ELR (cell line): ENCODE measurements around the gene COX19.
"Not testable (repeated sequence)": the region's sequence is repeated elsewhere in the genome, so short reads cannot be mapped to it uniquely, and the experiment has no call there.

Experiments used
- DNase-seq: peaks from one replicate; pipeline ENCODE4 v3.0.0-alpha.2; 2015; ENCODE audit warnings: low read depth

COX19 gene

DNA sequence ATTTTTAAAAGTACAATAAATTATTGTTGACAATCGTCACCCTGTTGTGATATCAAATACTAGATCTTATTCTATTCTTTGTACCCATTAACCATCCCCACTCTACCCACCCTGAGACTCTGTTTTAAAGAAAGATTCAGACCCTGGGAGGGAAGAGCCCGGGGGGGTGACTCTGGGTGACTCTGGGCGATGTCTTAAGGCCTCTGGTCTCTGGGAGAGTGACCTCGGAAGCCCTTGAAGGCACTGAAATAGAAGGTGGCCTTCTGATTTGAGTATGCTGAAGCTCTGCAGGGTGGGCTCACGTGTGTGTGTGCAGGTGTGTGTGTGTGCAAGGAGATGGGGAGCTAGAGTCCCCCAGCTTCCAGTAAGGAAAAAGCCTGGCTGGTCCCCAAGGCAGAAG lies 30.6 kb downstream of the COX19 start:
- no peak for DNase-seq

- not testable (repeated sequence) for DNase-seq
Observed at GRCh38 chr7:943793-944192, 31.6 kb downstream of the COX19 start.

DNA sequence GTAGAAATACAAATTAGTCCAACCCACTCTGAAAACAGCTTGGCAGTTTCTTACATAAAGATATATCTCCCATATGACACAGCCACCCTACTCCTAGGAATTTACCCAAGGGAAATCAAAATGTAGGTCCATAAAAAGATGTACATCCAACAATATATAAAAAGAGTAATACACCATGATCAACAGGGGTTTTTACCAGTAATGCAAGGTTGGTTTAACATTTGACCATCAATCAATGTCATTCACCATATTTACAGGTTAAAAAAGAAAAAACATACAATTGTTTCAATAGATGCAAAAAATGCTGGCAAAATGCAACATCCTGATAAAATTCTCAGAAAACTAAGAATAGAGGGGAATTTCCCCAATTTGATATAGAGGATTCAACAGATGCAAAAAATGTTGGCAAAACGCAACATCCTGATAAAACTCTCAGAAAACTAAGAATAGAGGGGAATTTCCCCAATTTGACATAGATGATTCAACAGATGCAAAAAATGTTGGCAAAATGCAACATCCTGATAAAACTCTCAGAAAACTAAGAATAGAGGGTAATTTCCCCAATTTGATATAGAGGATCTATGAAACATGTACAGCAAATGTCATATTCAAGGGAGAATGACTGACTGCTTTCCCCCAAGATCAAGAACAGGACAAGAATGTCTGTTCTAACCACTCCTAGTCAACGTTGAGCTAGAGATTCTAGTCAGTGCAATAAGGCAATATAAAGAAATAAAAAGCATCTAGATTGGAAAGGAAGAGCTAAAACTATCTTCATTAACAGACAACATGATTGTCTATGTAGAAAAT lies 34.5 kb downstream of the COX19 start:
- no peak for DNase-seq

- no peak for DNase-seq
Observed at GRCh38 chr7:939843-940242, 35.5 kb downstream of the COX19 start.

DNA sequence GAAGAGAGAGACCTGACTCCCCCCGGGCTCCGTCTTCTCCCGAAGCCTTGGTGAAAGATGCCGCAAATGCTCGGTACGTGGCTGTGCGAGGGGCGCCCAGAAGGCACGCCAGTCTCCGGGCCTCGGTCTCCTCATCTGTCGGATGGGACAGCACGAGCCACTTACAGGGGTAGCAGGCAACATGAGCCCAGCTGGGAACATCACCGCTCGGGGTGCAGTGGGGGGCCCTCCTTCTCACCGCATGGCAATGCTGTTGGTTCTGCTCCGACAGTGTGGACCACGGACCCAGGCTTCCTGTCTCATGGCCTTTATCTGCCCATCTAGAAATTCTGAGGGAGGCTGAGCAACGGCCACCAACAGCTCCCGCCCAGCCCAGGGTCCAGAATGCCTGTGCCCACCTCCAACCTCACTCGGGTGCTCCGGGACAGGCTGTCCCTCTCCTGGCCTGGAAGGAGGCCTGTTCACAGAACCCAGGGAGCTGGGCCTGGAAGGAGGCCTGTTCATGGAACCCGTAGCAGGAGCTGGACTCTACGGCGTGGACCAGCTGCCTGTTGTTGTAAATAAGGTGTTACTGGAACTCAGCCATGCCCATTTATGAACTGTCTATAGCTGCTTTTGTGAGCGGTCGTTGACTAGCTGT lies 36.7 kb downstream of the COX19 start:
- no peak for DNase-seq

DNA sequence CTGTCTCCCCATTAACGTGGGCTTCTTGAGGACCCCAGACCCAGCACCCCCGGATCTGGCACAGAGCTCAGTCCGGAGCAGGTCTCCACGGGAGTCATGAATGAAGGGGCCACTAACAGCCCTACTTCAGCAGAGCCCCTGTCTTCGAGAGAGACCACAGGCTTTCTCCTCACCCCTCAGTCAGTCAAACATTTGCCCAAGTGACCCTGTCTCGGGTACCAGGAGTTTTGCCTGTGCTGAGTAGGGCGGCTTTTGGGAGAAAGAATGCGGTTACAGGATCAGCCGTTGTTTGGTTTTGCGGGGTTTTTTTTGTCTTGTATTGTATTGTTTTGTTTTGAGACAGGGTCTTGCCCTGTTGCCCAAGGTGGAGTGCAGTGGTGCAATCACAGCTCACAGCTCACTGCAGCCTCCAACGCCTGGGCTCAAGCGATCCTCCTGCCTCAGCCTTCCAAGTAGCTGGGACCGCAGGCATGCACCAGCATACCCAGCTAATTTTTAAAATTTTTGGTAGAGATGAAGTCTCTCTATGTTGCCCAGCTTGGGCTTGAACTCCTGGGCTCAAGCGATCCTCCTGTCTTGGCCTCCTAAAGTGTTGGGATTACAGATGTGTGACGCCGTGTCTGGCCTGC lies 37.4 kb downstream of the COX19 start:
- no peak for DNase-seq

DNA sequence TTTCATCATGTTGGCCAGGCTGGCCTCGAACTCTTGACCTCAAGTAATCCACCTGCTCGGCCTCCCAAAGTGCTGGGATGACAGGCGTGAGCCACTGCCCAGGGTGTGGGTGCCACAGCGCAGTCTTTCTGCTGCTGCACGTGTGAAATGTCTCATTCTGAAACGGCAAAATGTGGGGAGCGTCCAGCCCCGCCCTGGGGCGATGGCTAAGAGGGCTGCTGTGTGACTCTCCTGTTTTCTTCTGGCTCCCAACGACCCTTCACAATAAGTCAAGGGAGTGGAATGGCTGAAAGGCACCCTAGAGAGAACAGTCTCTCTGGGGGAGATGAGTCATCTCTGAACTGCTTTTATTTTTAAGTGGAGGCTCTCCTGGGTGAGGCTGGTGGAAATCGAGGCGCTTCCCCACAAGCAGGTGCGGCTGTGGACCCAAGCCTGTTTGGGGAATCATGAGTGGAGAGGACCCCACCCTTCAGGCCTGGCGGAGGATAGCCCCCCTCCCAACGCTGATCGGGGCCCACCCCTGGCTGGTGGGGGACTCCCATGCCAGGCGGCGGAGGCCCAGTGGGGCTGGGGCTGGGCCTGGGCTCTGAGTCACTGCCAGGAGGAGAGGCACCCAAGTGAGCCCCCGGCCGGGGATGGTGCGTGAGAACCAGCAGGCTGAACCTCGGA lies 38.8 kb downstream of the COX19 start:
- DNase-seq, result peak; percentile 68

- no peak for DNase-seq
Observed at GRCh38 chr7:935874-936385, 39.4 kb downstream of the COX19 start.

- DNase-seq, result no peak
Observed at GRCh38 chr7:935164-935873, 40.0 kb downstream of the COX19 start.

DNA sequence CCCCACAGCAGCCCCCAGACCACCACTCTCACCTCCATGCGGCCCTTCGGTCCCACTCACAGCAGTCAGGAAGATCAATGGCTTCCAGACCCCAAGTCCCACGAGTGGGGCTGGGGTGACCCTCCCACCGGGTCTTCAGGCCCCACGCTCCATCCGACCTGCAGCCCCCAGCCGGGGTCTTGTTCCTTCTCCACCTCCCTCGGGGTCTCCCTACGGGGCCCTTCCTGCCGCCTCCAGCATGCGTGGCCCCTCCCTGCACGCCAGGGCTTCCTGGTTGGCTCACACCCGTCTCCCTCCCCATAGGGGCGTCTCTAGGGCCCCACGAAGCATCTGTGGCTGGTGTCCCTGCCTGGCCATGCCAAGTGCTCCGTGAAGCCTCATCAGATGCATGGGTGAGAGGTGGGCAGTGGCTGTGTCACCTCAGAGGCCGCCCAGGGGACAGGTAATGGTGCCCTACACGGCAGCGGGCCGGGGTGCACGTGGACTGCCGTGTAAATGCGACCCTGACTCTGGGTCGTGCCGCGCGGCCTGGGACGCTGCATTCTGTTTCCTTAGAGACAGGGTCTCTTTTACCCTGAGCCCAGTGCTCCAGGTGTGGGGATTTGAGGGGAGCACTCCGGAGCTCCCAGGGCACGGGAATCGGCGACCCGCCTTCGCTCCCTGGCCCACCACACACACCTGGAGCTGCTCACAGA lies 40.7 kb downstream of the COX19 start:
- DNase-seq, result no peak

DNA sequence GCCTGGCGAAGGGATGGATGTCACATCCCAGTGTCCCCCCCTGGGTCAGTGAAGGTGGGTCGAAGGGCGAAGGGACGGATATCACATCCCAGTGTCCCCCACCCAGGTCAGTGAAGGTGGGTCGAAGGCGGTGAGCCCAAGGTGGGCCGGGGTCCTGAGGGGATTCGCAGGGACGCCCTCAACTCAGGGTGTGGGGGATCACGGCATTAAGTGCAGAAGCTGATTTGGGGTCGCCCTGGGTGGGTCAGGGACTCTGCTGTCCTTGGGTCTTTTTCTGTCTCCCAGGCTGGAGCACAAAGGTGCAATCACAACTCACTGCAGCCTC lies 42.7 kb downstream of the COX19 start:
- no peak for DNase-seq

DNA sequence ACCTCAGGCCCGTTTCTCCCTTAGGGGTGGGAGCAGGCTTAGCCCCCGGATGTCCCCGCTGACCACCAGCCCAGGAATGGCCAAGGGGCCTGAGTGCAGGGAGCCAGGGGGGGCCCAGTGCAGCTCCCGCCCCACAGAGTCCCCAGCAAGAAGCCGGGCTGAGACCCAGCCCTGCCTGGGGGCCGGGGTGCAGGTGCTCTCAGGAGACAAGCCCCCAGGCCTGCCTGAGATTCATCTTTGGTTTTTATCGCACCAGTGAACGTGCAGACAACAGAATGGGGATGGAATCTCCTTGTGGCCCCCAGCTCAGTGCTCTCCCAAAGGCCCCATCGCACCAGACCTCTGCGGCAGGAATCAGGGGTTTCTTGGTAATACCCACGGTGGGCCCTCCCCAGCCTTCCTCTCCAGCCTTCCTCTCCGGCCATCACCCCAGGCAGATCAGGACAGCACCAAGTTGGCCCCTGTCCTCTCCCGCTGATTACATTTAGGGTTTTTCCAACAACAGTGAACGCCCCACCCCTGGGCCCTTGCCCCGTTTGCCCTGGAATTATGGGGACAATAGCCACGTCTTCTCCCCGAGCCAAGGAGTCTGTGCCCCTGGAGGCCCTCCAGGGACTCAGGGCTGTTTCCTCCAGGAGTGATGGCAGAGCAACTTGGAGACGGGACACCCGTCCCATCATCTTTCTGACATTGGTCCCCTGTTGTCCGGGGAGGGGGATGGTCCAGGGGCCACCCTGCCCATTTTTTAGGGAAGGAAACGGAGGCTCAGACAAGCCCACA lies 43.3 kb downstream of the COX19 start:
- DNase-seq, result no peak

GRCh38 chr7:930975-931758 lies 44.2 kb downstream of the COX19 start:
- no peak for DNase-seq

- no peak for DNase-seq
Observed at GRCh38 chr7:929311-929711, 46.0 kb downstream of the COX19 start.

DNA sequence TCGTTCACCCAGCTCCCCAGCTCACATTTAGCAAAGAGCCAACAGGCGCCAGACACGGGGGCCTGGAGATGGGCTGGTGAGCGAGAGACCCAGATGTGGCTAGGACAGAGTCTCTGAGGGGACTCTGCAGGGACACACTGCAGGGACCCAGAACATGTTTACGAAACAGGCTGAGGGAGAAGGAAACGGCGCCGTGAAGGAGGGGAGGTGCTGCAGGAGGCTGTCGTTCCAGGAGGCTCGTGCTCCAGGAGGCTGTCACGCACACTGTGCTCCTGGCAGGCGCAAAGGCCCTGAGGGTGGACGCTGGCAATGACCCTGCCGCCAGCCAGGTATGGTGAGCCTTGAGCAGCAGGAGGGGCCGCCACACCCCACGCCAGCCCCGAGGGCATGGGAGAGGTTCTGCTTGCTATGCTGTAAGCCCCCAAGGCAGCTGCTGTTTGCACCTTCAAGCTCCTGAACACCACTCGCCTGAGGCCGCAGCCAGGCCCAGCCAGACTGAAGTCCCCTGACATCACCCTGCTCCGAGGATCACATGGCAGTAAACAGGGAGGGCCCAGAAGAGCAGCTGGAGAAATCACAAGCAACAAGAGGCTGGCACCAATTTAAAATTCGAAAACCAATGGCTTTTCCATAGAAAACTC lies 48.2 kb downstream of the COX19 start:
- DNase-seq, result no peak

- no peak for DNase-seq
Observed at GRCh38 chr7:926061-927030, 49.0 kb downstream of the COX19 start.

DNA sequence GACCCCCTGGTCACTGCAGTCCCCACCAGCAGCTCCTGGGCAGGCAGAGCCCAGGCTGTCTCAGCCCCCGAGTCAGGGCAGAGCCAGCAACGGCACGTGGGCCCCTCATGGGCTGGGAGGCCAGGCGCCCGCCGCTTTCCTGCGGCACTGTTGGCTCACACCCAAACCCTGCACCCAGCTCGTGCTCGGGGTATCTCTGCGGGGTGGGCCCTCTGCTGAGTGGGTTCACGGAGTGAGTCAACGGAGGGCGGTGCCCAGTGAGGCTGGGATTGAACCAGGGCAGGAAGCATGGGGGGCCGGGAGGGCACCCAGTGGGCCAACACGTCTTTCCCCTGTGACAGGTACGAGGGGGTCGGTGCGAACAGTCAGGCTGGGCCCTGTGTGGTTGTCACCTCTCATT lies 49.7 kb downstream of the COX19 start:
- no peak for DNase-seq
